ENCODE measurements around the gene NPEPL1.

NPEPL1 gene

DNA sequence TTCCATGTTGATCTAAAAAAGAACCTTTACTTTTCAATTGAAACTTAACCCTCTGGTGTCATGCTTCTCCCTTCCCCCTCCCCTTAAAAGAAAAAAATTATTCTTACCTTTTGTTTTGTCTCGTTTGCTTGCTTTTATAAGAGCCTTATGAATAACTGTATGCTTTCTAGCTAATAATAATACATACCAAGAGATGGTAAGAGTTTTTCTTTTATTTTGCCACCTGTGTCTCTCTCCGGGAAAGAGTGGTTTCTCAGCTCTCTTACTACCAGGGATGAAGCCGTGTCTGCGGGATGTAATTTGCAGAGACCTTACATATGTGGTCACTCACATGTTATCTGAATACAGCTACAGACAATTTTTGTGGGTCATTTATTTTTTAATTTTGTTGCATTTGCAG, 33.8 kb upstream of the NPEPL1 start:
- DNase-seq = no peak

DNA sequence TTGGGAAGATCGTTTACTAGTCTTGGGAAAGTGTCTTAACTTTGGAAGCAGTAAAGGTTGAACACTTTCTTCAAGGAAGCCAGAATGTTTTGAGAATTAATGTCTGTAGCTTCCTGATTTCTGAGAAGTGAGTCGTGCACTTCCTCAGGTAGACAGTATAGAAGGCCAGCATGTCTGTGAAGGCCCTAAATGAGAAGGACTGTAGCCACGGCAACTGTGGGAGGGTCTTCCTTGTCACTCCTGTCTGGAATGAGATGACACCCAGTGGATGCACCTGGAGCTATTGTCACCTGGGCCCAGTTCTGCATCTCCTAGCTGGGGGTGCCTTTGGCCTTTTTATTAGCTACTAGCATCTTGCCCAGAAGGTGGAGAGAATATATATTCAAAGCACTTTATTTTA, 32.8 kb upstream of the NPEPL1 start:
- no peak for DNase-seq

- DNase-seq = peak; percentile 47
These were observed 31.6 kb upstream of the NPEPL1 start for GRCh38 chr20:58660855-58661597.

- DNase-seq = no peak
These were observed 30.8 kb upstream of the NPEPL1 start for GRCh38 chr20:58661598-58662473.

- DNase-seq = no peak
These were observed 28.3 kb upstream of the NPEPL1 start for GRCh38 chr20:58664331-58664730.

DNA sequence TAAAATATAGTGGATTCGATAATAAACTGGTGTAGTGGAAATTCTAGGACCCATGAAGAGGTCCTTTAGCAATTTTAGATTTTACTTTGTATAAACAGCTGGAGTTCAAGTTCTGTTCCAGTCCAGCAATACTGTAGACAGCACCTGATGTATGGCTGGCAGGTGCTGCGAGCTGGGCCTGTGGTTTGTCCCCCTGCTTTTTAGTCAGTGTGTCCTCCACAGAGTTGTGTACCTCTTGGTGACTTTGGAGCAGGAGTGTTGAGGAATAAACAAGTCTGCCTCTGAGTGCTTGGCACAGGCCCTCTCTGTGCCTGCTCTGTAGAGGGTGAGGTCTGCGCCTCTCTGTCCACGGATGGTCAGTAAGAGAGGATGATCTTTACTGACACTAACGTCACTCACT, 27.7 kb upstream of the NPEPL1 start:
- no peak for DNase-seq

GRCh38 chr20:58665606-58666005, 27.0 kb upstream of the NPEPL1 start:
- no peak for DNase-seq

- DNase-seq = no peak
These were observed 25.9 kb upstream of the NPEPL1 start for GRCh38 chr20:58666702-58667101.

DNA sequence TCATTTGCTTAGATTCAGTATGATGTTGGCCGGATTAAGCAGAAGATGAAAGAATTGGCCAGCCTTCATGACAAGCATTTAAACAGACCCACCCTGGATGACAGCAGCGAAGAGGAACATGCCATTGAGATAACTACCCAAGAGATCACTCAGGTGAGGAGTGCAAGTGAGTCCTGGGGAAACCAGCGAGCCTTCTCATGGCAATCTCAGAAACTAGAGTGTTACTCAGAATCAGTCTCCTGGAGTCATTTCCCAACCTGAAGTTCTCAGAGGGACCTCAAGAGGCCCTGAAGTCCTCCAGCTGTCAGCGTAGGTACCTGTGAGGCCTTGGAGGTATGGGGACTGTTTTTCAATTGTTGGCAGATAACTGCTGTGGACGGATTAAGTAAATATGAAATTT, 24.6 kb upstream of the NPEPL1 start:
- DNase-seq = no peak

DNA sequence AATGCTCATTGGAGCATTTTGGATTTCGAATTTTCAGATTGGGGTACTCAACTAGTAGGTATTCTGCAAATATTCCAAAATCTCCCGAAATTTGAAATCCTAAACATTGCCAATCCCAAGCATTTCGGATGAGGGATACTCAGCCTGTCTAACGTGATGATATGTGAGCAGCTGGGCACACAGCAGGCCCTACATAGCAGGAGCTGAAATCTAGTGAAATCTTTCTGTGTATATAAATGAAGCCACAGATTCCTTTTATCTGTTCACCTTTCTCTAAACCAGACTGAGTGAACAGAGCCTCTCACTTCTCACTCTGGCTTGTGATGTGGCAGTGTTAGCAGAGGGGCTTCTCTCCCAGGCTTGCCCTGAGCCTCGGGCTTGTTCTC, 23.7 kb upstream of the NPEPL1 start:
- DNase-seq = no peak

DNA sequence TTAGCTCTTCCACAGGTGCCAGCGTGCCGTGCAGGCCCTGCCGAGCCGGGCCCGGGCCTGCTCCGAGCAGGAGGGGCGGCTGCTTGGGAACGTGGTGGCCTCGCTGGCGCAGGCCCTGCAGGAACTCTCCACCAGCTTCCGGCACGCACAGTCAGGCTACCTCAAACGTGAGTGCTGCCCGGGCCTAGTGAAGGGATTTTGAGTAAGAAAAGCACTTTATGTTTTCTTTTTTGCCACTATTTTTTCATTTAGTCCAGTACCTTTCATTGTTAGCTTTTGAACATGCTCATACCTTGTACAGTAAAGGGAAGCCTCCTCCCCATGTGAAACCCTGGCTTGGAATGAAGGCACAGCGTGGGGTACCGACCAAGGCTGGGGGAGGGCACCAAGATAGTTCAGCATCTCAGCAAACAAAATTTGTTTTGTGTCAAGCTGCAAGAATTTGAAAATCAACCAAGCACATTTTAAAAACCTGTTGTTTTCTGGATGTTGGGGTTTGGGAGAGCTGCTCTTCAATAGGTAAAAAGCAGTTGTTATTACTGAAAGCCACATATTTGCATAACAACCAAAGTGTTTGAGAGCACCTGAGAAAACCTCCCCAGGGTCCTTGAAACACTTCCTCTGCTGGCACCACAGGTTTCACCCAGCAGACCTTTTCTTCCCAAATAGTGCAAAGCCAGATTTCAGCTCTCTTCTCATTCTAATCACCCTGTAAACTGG, 23.2 kb upstream of the NPEPL1 start:
- DNase-seq = no peak

GRCh38 chr20:58670102-58670501, 22.5 kb upstream of the NPEPL1 start:
- no peak for DNase-seq

- no peak for DNase-seq
These were observed 21.9 kb upstream of the NPEPL1 start for GRCh38 chr20:58670659-58671058.

DNA sequence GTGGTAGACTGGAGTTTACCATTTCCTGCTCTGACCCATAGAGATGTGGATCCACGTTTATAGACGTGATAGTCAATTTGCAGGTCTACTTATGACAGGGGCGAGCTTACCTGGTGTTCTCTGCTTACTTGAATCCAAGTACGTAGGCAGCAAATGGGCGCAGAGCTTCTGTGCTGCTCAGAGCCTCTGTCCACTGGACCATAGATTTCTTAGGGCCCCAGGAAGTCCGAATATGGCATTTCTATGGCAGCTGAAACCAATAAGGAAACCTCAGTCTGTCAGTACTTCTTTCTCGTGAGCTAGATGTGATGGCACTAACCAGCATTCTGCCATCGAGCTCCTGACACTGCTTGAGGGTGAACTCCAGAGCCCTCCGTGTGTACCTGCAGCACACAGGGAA, 19.5 kb upstream of the NPEPL1 start:
- no peak for DNase-seq

DNA sequence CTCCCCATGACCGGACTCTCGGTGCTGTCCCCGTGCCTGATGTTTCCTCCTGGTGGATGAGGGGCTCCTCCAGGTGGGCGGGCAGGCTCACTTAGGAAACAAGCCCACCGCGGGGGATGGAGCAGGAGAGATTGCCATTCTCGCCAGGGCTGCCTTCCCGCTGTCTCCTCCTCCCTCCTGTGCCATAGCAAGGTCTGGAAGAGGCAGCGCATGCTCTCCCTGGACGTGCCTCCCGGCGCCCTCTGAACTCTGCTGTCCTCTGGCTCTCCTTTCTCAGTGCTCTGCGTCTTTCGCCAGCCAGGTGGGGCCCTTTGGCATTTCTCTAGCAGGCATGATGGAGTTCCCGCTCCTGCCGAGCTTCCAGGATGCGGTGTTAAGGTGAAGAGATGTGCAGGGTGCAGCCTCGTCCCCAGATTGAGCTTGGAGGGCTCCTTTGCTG, 17.4 kb upstream of the NPEPL1 start:
- no peak for DNase-seq

- DNase-seq = no peak
These were observed 17.0 kb upstream of the NPEPL1 start for GRCh38 chr20:58675641-58676040.

- DNase-seq = no peak
These were observed 16.4 kb upstream of the NPEPL1 start for GRCh38 chr20:58676161-58676560.

DNA sequence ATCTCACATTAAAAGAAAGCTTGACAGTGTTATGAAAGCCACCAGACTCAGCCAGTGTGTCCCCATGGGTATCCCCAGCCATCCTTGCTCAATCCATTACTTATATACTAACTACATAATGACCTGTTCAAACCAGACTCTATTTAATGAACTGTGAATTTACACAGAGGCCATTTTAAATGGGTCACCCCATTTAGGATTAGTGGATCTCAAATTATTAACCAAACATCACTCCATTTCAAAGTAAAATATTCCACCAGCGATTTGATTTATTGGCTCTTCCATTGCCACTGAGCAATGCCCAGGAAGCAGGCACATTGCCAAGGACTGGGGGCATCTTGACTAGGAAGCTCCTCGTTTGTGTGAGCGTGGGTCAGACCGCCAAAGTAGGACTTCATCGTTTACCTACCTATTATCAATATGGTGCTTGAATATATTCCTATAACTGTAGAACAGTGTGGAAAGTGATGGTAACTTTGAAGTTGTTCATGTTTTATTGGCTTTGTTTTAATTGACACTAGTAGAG, 15.5 kb upstream of the NPEPL1 start:
- no peak for DNase-seq

- DNase-seq = no peak
These were observed 14.8 kb upstream of the NPEPL1 start for GRCh38 chr20:58677808-58678207.

GRCh38 chr20:58678806-58679205, 13.8 kb upstream of the NPEPL1 start:
- DNase-seq = no peak

DNA sequence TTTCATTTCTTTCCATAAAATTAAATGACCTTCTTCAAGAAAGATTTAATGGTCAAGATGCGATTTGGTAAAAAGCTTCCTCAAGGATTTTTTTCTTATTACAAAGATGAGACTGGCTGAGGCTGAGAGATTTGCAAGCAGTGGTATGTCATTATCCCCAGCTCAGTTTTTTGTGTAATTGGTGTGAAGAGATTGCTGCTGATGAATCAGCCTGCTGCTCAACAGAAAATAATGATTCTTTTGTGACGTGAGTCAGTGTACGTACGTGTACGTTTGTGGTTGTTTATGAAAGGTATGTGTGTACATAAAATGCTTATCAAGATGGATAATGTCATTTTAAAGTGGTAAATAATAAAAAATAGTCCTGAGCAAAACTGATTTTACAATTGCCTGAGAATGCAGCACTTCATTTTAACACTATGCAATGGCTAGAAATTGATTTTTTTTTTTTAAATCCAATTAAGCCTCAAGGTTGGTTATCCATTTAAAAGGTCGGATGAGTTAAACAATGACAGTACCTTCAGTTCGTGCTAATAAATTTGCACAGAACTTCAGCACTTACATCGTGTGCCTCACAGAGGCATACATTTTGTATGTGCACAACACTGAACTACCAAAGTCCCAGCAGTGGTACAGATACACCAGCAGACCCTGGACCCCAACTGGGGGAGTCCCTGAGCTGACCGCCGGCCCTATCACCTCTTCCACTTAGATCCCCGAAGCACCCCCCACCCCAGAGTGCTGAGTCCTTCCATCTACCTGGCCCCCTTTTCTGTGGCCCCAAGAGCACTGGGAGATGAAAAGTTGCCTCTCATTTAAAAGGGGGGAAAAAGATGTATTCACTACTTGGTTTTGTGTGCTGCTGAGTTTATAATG, 9.7 kb upstream of the NPEPL1 start:
- no peak for DNase-seq

- no peak for DNase-seq
These were observed 8.3 kb upstream of the NPEPL1 start for GRCh38 chr20:58684291-58684690.
